GM18508 (cell line): ENCODE data around the gene TBL1X.

Source experiments
- ATAC-seq: cut with Tn5 transposase; IDR thresholded peaks from one replicate; pipeline ENCODE4 v1.9.1; 2021; ENCODE audit warnings: moderate number of reproducible peaks; ENCODE audit not compliant: insufficient read depth, unreplicated experiment

The TBL1X gene

DNA sequence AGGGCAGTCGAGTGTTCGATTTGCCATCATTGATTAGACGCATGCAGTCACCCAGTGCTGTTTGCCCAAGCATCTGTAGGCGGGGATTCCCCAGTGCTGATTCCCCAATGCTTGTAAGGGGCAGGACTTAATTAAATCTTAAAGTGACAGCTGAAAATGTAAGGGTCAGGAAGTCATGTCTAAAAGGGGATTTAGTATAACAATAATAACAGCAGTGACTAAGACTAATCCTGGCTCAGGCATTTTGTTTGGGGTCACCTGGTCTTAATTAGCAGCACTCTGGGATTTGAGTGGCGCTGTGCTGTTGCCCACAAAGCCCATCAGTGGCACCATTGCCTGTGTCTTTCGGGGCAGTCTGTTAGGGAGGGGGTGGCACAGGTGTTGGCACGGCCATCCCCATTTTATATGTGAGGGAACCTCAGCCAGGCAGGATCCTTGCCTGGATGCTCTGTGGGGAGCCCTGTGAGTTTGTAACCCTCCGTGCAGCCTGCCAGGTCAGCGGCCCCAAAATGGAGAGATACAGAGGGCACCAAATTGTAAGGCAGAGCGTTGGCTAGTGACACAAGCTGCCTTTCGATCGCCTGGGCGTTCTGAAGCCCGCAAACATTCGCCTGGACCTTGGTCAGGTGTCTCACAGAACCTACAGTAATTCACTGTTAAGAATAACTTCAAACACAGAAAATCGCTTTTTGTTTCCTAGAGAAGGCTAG lies 146.7 kb downstream of the TBL1X start:
- no peak for ATAC-seq

DNA sequence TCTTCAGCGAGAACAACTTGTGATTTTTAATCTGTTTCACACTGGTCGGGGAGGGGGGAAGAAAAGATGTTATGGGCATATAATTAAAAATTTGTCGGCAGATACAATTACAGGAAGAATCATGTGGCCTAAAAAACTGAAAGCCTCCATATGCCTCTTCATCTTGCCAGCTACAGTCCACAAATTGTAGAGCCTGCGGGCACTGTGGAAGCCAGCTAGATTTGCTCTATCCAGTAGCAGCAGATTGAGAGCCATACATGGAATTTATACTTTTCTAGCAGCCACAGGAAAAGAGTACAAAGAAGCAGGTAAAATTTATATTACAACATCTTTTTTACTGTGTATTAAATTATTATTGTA lies 147.3 kb downstream of the TBL1X start:
- ATAC-seq: no peak

DNA sequence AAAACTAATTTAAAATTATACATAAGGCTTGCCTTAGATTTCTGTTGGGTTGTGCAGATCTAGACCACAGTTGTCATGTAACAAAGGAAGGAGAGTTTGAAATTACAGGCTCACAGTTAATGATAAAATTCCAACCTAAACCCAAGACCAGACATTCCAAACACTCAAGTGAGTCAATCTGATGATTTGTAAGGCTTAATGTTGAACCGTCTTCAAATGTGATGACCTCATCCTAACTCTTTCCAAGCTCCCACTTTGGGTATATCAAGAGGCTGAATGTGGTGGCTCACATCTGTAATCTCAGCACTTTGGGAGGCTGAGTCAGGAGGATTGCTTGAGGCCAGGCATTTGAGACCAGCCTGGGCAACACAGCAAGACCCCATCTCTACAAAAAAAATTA lies 149.2 kb downstream of the TBL1X start:
- ATAC-seq: no peak

DNA sequence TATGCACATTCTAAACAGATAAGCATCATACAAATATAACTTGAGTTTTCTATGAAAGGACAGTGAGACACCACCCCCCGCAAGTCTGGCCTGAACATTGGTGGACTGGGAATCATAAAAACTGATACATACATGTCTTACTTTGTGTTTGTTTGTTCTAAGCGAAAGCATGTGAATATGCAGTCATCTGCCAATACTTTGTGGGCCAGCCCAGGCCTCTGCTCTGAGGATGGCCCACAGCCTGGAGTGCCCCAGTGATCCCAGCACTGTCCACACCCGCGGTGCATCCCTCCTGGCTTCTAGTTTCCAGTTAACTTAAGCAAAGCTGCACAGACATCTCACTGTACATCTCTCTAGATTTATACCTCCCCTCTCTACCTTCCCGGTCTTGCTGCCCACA lies 154.3 kb downstream of the TBL1X start:
- ATAC-seq: no peak

DNA sequence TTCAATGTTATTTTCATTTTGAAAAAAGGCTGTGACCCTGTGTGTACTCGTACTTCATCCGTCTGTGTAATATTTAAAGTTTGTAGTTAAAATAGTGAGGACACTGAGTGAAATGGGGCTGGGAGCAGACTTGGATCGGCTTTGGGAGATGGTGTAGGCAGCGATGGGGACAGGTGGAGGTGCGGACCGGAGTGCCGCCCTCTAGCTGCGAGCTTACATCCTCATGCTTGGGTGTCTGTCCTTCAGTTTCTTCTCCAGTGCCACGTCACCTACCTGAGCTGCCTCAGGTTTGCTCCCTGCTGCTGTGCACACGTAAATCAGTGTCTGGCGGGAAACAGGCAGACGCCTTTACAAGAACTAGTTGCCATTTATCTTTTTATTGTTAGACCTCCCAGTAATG lies 154.7 kb downstream of the TBL1X start:
- no peak for ATAC-seq

DNA sequence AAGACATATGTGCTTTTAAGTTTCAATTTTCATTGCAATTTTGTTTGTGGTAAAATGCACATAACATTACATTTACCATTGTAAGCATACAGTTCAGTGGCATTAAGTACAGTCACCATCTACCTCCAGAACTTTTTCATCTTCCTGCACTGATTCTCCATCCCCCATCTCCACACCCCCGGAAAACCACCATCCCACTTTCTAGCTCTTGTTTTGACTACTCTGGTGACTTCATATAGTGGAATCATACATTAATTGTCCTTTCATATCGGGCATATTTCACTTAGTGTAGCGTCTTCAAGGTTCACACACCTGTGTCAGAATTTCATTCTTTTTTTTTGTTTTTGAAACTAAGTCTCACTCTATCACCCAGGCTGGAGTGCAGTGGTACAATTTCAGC lies 157.3 kb downstream of the TBL1X start:
- no peak for ATAC-seq

DNA sequence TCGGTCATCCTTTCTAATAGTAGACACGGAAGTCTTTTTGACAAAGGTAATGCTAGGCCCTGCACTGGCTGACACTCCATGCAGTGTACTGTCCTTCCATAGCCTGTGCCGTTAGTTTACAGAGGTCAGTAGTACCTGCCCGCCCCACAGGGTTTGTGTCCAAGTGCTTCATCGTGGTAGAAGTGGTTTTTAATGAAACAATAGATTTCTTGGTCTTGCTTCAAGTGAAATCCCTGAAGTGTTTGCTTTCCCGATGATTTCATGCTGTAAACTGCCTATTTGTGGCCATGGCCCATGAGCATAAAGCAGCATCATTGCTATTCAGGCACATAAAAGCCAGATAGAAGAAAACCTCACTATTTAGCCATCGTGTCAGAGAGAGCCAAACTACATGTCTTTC lies 161.5 kb downstream of the TBL1X start:
- no peak for ATAC-seq

DNA sequence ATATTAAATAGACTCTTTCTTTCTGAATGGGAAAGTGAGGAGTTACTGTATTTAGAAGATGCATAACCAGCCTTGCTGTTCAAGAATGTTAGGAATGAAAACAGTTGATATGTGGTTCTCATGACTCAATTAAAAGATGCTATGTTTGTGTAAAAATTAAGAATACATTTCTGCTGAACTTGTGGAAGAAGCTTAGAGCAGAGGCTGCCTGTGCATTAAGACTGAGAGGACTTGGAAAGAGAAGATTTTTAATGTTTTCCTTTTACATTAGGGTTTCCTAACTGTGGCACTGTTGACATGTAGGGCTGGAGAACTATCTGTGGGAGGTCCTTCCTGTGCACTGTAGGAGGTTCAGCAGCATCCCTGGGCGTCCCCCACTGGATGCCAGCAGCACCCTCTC lies 163.1 kb downstream of the TBL1X start:
- ATAC-seq: no peak

DNA sequence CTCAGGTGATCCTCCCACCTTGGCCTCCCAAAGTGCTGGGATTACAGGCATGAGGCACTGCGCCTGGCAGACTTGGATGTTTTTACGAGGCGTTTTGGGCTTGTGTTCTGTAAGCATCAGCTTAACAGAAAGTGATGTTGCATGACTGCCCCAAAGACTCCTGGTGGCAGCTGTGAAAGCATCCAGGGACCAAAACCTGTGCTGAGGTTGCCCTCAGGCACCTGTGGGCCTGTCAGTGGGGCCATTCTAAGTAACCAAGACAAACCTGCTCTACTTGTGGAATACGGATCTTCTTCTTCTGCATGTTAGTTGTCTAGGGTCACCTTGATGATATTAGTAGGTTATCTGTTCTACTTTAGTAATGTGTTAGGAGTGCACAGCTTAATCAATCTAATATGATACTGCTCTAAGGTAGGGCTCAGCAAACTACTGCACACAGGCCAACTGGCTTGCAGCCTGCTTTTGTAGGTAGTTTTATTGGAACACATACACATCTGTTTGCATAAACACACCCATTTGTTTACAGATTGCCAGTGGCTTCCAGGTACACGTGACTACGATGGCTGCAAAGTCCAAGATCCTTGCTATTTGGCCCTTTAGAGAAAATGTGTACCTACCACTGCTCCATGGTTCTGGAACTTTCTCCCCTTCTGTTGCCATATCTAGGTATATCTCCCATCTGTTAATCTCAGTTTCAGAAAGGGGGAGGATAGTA lies 164.1 kb downstream of the TBL1X start:
- ATAC-seq: no peak

DNA sequence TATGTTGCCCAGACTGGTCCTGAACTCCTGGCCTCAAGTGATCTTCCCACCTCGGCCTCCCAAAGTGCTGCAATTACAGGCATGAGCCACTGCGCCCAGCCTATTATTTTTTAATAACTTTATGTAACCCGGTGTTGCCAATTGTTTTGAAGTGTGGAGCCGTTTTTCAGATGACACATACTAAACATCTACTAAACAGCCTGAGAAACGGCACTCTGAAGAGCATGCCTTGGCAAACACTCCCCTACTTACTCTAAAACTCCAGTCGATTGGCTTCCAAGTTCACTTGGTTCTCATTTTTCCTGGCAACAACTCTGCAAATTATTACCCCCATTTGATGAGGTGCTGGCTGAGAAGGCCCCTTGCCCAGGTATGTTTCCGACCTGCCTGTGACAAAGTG lies 169.7 kb downstream of the TBL1X start:
- no peak for ATAC-seq

DNA sequence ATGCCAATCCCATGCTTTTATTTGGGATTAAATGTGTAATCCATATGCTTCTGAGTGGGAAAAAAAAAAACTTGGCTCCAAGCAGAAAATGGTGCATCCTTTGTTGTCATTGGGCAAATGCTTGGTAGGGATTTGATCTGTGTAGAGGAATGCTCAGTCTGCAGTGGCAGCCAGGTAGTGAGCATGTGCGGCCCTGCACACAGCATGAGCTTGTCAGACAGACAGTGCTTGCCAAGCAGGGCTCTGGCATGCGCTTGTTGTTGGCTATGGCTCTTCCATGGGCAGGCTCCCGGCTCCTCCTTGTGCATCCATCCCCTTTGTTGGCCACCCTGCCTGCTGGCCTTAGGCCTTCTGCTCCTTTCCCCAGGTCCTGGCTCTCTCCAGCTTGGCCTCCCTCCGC lies 170.5 kb downstream of the TBL1X start:
- ATAC-seq: no peak

DNA sequence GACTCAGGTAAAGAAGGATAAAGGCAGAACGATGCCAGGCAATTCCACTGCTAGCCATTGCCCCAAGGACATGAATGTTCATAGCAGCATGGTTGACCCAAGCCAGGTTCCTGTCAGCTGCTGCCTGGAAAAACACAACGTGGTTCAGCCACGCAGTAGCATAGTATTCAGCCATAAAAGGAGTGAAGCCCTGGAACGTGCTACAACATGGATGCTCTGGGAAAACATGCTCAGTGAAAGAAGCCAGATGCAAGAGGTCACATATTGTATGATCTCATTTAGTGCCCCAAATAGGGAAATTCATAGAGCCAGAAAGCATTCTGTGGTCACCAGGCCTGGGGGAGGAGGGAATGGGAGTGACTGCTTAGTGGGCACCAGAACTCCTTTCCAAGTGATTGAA lies 170.9 kb downstream of the TBL1X start:
- no peak for ATAC-seq

DNA sequence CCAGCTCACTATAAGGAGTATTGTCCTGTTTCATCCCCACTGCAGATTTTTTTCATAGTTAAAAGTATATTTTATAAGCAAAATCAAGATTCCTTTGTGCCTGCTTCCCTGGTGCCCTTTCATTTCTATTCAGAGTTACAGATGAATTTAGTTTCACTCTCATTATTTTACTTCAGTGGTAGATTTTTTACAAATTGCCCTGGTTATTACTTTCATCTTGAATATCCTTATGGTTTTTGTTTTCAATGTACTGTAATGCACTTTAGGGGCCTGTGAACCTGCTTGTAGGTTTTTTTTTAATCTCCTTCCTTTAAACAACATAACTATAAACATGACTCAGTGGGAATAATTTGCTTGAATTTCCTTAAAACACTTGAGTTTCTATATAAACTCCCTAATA lies 174.0 kb downstream of the TBL1X start:
- no peak for ATAC-seq

DNA sequence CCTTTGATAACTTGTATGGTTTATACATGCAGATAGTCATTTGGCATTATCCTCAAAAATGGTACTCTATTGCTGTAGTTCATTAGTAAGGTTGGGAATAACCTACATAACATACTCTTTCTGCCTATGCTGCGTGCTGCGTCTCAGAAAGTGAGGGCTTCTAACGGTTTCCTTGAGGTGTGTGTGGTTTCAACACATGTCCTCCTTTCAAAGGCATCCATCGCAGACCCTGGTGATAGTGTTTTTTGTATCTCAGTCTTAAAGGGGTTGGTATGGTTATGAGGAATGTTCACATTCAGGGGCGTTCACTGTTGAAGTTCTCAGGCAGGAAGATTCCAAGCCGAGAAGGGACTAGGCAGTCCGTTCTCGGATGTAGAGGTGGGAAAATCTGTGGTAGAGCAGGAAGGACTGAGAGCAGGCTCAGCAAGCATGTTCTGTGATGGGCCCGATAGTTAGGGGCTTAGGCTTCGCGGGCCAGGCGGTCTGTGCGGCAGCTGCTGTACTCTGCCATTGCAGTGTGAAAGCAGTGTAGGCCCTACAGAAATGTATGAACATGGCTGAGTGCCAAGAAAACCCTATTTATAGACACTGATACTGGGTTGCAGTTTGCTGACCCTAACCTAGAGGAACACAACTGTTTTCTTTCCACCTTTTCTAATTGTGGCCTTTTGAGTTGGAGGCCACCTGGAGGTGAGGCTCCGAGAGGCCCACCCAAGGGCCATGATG lies 177.6 kb downstream of the TBL1X start:
- no peak for ATAC-seq

DNA sequence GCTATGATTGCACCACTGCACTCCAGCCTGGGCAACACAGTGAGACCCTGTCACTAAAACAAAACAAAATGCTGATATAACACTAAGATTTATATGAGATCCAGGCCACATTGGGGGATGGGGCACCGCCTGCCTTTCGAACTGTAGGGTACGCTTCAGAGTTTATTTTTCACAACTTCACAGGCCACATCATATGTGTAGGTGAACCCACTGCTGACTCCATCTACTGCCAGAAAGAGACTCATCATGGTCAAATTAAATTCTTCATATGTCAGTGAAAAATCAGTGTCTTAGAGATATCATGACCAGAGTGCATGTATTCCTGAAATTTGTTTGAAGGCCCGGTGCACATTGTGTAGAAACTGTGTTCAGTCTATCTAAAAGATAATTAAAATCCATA lies 178.9 kb downstream of the TBL1X start:
- no peak for ATAC-seq

DNA sequence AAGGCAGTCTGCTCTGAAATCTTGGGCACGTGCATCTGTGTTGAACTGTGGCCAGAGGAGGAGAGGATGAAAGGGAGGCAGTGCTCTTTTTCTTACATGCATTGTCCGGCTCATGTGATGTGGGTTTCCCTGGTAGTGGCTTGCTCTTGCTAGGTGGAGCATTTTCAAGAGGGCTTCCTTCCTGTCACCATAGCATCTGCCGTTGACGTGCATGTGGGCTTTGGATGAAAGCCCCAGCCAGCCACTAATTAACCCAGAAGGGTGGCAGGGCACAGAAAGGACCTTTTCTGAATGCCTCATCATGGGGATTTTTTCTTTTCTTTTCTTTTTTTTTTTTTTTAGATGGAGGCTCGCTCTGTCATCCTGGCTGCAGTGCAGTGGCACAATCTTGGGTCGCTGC lies 179.5 kb downstream of the TBL1X start:
- peak; percentile 93 for ATAC-seq

DNA sequence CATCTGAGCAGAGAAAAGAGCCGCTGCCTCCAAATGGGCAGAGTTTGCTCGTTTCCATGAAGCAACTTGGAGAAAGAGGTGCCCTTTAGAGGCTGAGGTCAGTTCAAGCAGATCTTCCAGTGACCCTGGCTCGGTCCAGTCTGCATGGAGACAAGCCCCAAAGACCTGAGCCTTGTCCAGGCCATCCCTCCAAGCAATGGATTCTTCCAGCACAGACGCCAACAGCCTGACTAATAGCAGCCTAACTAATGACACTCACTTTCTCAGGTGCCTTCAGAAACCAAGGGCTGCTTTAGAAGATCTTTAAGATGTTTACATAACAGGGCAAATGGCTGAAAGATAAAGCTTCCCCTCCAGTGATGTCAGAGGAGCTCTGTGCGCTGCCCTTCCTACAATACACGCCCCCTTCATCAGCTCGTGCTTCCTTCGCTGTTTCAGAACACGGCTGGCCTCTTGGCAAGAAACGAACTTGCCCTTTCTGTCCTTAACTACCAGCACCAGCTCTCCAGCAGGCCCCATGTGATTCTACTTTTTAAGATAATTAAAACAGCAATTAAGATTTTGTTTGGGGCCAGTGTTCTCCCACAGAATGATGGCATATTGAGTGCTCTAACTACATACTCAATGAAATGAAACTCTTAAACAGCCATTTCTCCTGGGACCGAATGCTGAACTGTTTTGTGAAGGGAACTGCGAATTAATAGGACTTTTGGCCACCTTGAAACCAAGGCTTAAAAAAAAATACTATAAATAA lies 181.8 kb downstream of the TBL1X start:
- ATAC-seq: no peak

DNA sequence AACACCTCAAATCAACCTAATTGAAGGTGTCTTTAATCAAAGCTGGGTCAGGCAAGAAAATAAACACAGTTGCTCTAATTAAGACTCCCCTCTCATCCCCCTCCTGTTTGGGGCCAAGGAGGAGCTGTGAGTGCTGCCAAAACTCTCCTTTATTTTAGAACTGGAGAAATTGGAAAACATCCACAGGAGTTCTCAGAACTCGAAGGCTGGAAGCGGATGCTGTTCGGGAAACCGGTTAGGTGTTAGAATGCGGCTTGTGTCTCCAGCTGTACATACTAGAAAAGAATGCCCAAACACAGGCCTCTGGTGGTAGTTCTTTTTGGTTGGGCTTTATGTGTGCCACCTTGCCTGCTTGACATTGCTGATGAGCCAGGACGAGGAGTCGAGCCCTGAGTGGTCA lies 182.6 kb downstream of the TBL1X start:
- ATAC-seq: no peak

DNA sequence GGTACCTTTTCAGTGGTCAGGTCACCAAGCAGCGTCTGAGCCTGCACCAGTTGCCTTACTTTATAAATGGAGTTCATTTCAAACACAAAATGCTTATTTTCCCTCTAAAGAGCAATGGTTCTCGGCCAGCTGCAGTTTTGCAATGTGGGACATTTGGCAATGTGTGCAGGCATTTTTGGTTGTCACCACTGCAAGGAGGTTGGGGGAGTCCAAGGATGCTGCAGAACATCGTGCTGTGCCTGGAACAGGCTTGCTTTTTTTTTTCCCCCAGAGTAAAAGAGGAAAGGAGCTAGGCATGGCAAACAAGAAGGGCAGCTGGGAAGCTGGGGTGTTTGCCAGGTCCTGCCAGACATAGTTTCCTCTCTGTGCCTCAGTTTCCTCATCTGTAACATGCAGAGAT lies 185.2 kb downstream of the TBL1X start:
- ATAC-seq: no peak

DNA sequence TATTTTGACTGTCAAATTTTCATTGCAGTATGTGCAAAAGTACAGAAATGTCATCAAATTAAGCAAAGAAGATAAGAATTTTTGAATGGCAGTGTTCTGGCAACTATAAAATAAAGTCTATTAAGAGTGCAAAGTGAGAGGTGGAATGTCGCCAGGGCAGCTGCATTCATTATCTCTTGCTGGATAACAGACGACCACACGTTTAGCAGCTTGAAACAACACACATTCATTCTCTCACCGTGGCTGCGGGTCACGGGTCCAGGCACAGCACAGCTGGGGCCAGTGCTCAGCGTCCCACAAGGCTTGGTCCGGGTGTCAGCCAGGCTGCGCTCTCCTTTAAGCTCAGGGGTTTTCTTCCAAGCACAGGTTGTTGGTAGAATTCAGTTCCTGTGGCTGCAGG lies 186.9 kb downstream of the TBL1X start:
- ATAC-seq: no peak

DNA sequence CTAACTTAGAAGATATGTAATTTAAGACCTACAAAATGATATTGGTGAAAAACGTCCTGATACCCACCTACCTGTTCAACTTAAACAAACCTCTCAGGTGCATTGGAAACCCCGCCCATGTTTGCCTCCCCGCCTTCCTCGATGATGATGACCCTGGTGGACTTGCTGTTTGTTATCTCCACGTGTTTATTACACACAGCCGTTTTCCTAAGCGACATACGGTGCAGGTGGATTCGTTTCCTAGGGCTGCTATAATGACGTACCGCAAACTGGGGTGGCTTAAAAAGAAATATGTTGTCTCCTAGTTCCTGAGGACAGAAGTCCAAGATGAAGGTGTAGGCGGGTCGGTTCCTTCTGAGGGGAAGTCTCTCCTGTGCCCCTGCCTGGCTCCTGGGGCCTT lies 190.1 kb downstream of the TBL1X start:
- ATAC-seq: no peak
